GM21717 (cell line): ENCODE measurements around the gene HEXIM2.

Experiments
- ATAC-seq: cut with Tn5 transposase; IDR thresholded peaks from one replicate; pipeline ENCODE4 v1.9.1; 2021; ENCODE audit warnings: mild to moderate bottlenecking, moderate library complexity; ENCODE audit not compliant: unreplicated experiment

The HEXIM2 gene

GRCh38 chr17:45218895-45219661 is 57.4 kb downstream of the HEXIM2 start:
- no peak for ATAC-seq
